Bronchial epithelial cell (primary cell): Measurements from ENCODE around the gene GNB1L. TPM values are rescaled to one million over a fixed set of nuclear protein-coding genes. Genes with fewer than 3 reads are reported as not detected.
"Not testable (repeated sequence)": the region's sequence is repeated elsewhere in the genome, so short reads cannot be mapped to it uniquely, and the experiment has no call there.

Experiments
- DNase-seq: peaks from one replicate; pipeline ENCODE4 v3.0.0-alpha.2; 2010; ENCODE audit warnings: low read depth
- FAIRE-seq: peaks from 2 replicates; lab custom pipeline; 2011; peaks lifted over from hg19 to GRCh38; lab: Jason Lieb, UNC
- H3K27me3 ChIP-seq: 2 replicates; pipeline ENCODE4 v1.5.1; 2011; ENCODE audit warnings: low read length; ENCODE audit not compliant: control insufficient read depth, insufficient read depth
- H3K36me3 ChIP-seq: 2 replicates; pipeline ENCODE4 v1.5.1; 2011; ENCODE audit warnings: low read length; ENCODE audit not compliant: control insufficient read depth, insufficient read depth
- H3K4me3 ChIP-seq: 2 replicates; pipeline ENCODE4 v1.5.1; 2011; ENCODE audit warnings: mild to moderate bottlenecking, low read depth, low read length, control low read depth
- total RNA-seq: library from RNA; depleted of rRNA; stranded (reverse); fragments of >200 nt; gene quantifications from 2 replicates; pipeline ENCODE4 v1.2.1, GENCODE V29; 2014
- TF ChIP-seq, protein P1 (sequence below): IDR thresholded peaks from 2 replicates; pipeline ENCODE4 v1.5.1; 2011; ENCODE audit warnings: mild to moderate bottlenecking, moderate library complexity, low read length, control low read depth, inconsistent platforms; ENCODE audit not compliant: insufficient read depth, severe bottlenecking

Gene GNB1L
- total RNA-seq, 1 donor from 2014 or later = 7.6 TPM

DNA sequence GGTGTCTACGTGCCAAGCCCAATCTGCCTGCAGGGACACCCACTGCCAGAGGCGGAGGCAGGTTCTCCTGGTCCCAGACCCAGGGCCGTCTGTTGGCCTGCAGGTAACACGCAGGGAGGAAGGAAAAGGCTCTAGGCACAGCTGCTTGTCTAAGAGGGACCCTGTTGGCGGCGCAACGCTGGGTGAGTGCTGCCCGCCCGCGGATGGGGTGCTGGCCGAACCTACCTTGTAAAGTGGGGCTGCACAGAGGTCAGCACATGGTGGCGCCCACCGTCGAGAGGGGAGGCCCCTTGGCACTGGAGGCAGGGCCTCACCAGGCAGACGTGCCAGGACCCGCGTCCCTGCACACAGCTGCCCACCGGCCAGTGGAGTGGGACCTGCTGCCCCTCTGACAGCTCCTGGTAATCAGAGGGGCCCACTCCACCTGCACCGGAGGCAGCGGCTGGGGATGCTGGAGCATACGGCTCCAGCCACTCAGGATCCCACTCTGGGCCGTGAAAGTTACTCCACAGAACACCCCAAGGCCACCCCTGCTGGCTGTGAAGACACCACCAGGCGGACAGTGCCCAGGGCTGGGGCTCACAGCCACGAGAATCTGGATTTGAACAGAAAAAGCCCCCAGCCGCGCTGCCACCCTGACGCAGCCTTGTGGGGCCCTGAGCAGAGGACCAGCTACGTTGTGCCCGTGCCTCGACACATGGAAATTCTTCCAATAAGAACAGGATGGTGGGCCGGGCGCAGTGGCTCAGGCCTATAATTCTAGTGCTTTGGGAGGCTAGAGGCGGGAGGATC, 70.1 kb downstream of the GNB1L start:
- H3K4me3 ChIP-seq = no peak overlapping the region
- DNase-seq = no peak
- TF ChIP-seq, protein P1, sequence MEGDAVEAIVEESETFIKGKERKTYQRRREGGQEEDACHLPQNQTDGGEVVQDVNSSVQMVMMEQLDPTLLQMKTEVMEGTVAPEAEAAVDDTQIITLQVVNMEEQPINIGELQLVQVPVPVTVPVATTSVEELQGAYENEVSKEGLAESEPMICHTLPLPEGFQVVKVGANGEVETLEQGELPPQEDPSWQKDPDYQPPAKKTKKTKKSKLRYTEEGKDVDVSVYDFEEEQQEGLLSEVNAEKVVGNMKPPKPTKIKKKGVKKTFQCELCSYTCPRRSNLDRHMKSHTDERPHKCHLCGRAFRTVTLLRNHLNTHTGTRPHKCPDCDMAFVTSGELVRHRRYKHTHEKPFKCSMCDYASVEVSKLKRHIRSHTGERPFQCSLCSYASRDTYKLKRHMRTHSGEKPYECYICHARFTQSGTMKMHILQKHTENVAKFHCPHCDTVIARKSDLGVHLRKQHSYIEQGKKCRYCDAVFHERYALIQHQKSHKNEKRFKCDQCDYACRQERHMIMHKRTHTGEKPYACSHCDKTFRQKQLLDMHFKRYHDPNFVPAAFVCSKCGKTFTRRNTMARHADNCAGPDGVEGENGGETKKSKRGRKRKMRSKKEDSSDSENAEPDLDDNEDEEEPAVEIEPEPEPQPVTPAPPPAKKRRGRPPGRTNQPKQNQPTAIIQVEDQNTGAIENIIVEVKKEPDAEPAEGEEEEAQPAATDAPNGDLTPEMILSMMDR = no peak
- no peaks in the 10 kb centered on the region for H3K36me3 ChIP-seq
- H3K27me3 ChIP-seq = no peaks in the 10 kb centered on the region
- no peak for FAIRE-seq

DNA sequence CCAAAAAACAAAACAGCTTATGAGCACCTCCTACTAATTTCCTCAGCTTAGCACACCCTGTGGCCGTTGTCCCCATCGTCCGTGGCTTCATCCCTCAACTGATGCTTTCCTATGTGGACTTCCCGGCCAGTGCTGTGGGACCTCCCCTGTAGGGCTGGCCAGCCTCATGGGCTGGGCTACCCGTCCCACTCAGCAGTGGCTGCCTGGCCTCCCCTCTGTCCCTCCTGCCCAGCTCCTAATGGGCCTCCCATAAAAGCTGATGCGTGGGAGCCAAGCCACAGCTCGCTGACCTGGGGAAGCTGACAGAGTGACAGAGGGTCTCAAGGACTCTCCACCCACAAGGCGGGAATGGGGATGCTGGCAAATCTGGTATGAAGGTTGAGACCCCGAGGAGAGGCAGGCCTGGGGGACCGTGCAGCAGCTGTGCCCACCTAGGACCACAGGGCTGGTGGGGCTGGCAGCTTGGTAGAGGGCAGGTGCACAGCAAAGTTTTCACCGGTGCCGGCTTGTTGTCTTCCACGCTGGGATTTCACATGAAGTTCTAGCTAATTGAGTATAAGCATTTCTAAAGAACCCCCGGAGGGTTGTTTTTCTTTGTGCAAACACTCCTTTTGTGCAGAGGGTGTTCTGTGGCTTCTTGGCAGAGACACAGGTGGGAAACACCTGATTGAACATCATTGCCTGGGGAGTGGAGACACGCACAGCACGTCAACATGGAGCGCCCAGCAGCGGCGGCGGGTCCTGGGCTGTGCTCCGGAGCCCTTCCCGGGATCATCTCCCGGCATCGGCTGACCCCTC, 70.9 kb downstream of the GNB1L start:
- TF ChIP-seq, protein P1 = no peak
- Histone ChIP-seq H3K4me3 (no peak overlapping the region), H3K36me3 (no peaks in the 10 kb centered on the region), H3K27me3 (no peaks in the 10 kb centered on the region)
- FAIRE-seq = no peak
- DNase-seq = no peak

DNA sequence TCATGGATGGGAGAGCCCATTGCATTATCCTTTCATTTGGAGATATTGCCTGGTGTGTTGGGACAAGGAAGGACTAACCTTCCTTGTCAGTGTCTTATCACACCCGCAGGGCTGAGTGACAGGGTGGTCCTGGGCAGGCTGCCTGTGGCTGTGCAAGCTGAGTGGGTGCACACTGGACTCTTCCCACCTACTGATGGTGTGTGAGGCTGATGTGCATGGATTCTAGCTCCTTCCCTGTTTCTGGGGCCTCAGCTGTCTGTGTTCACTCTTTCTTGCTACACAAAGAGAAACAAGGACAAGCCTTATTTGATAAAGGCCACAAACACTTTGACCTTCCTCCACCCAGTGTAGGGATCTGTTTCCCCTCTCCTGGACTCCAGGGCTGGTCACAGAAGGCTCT, 72.1 kb downstream of the GNB1L start:
- FAIRE-seq = no peak
- TF ChIP-seq, protein P1 = no peak
- H3K4me3 ChIP-seq = no peak overlapping the region
- H3K36me3 ChIP-seq = no peaks in the 10 kb centered on the region
- no peaks in the 10 kb centered on the region for H3K27me3 ChIP-seq
- no peak for DNase-seq

DNA sequence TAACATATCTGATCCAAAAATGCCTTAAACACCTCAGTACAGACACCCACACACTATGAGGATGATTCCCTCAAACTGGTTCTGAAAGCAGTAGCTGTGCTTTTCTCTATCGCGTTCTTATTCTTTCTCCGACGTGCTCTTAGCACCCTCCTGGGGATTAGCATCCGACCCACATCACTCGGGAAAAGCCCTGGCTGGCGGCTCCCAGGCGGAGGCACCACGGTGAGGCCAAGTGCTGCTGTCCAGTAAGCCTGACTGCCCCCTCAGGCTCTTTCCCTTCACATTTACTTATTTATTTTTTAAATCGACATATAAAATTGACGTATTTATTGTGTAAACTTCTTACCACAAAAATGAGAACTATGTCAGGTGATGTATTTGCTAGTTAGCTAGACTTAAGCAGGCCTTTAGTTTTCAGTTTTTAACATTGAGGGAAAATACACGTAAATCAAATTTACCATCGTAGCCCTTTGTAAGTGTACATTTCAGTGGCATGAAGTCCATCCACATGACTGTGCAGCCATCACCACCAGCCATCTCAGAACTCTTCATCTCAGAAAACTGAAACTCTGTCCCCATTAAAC, 74.9 kb downstream of the GNB1L start:
- TF ChIP-seq, protein P1 = no peak
- DNase-seq (no peak), FAIRE-seq (no peak)
- Histone ChIP-seq H3K27me3 (no peaks in the 10 kb centered on the region), H3K4me3 (no peak overlapping the region), H3K36me3 (no peaks in the 10 kb centered on the region)

DNA sequence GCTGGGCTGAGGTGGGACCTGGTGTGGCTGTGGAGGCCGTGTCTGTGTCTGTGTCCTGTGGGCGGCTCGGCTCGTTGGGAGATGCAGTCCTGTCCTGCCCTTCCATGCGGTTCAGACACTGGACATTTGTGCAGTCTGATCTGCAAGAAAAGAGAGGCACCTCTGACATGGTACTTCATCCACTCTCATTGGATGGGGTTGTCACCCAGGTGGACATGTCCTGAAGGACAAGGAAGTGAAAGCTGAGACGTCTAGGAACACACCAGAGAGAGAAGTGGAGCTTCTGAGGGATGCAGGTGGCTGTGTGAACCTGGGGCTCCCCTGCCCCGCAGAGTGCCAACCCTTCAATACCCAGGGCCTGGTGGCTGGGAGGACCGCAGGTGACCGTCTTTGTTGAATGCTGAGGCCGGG, 75.7 kb downstream of the GNB1L start:
- FAIRE-seq (no peak), DNase-seq (no peak)
- H3K4me3 ChIP-seq = no peak overlapping the region
- TF ChIP-seq, protein P1 = no peak
- no peaks in the 10 kb centered on the region for H3K36me3 ChIP-seq
- no peaks in the 10 kb centered on the region for H3K27me3 ChIP-seq

DNA sequence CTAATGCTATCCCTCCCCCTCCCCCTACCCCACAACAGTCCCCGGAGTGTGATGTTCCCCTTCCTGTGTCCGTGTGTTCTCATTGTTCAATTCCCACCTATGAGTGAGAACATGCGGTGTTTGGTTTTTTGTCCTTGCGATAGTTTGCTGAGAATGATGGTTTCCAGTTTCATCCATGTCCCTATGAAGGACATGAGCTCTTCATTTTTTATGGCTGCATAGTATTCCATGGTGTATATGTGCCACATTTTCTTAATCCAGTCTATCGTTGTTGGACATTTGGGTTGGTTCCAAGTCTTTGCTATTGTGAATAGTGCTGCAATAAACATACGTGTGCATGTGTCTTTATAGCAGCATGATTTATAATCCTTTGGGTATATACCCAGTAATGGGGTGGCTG, 77.5 kb downstream of the GNB1L start:
- FAIRE-seq, H3K27me3 ChIP-seq, H3K36me3 ChIP-seq, DNase-seq, H3K4me3 ChIP-seq: not testable (repeated sequence)
